OCI-LY1 (cell line): Measurements from ENCODE around the gene SAMD14.

ENCODE experiments used
- H2AFZ ChIP-seq: fragments of 200-600 bp; sonication (generic), shearing (Covaris generic); 2 replicates; pipeline ENCODE4 v1.6.0; 2014; ENCODE audit warnings: antibody characterized with exemption, mild to moderate bottlenecking, low read length
- H3F3A ChIP-seq: fragments of 200-600 bp; sonication (generic), shearing (Covaris generic); 2 replicates; pipeline ENCODE4 v1.6.0; 2014; ENCODE audit warnings: mild to moderate bottlenecking, antibody characterized with exemption, low read length, moderate library complexity; ENCODE audit not compliant: insufficient read depth
- H3K27ac ChIP-seq: fragments of 200-600 bp; sonication (generic); 2 replicates; pipeline ENCODE4 v1.5.1; 2014; ENCODE audit warnings: low read length, mixed run types, mild to moderate bottlenecking, low read depth; ENCODE audit not compliant: poor library complexity, severe bottlenecking
- H3K27me3 ChIP-seq: fragments of 200-600 bp; sonication (generic); 2 replicates; pipeline ENCODE4 v1.6.0; 2014; ENCODE audit warnings: antibody characterized with exemption, mild to moderate bottlenecking, low read length, moderate library complexity; ENCODE audit not compliant: insufficient read depth
- H3K36me3 ChIP-seq: fragments of 200-600 bp; sonication (generic); 2 replicates; pipeline ENCODE4 v1.6.1; 2014; ENCODE audit warnings: mild to moderate bottlenecking, antibody characterized with exemption, low read length, moderate library complexity, mixed read lengths; ENCODE audit not compliant: insufficient read depth
- H3K4me1 ChIP-seq: fragments of 200-600 bp; sonication (generic); 2 replicates; pipeline ENCODE4 v1.5.1; 2014; ENCODE audit warnings: mild to moderate bottlenecking, low read length, moderate library complexity; ENCODE audit not compliant: insufficient read depth, severe bottlenecking
- H3K4me2 ChIP-seq: fragments of 200-600 bp; sonication (generic), shearing (Covaris generic); 2 replicates; pipeline ENCODE4 v1.6.1; 2014; ENCODE audit warnings: low read length
- H3K4me3 ChIP-seq: fragments of 200-600 bp; sonication (generic); 2 replicates; pipeline ENCODE4 v1.5.1; 2014; ENCODE audit warnings: low read length, low read depth, mild to moderate bottlenecking, mixed read lengths; ENCODE audit not compliant: poor library complexity, severe bottlenecking
- H3K79me2 ChIP-seq: fragments of 200-600 bp; shearing (Covaris generic); 2 replicates; pipeline ENCODE4 v1.6.1; 2016; ENCODE audit warnings: mixed run types, low read length, mixed read lengths; ENCODE audit not compliant: insufficient read depth
- H3K9ac ChIP-seq: fragments of 200-600 bp; sonication (generic), shearing (Covaris generic); 2 replicates; pipeline ENCODE4 v1.6.1; 2014; ENCODE audit warnings: mild to moderate bottlenecking, low read length, mixed read lengths
- H3K9me2 ChIP-seq: fragments of 200-600 bp; sonication (generic), shearing (Covaris generic); 2 replicates; pipeline ENCODE4 v1.6.1; 2014; ENCODE audit warnings: low read depth, mild to moderate bottlenecking, low read length, mixed read lengths
- H3K9me3 ChIP-seq: fragments of 200-600 bp; shearing (Covaris generic); 2 replicates; pipeline ENCODE4 v1.6.1; 2014; ENCODE audit warnings: low read length, mixed read lengths
- H4K20me1 ChIP-seq: fragments of 200-600 bp; sonication (generic), shearing (Covaris generic); 2 replicates; pipeline ENCODE4 v1.6.0; 2016; ENCODE audit warnings: mild to moderate bottlenecking, low read length; ENCODE audit not compliant: insufficient read depth
- EZH2 ChIP-seq: fragments of 200-600 bp; sonication (generic), shearing (Covaris generic); IDR thresholded peaks from 2 replicates; pipeline ENCODE4 v1.8.0; 2017; ENCODE audit warnings: borderline replicate concordance, mixed run types, mild to moderate bottlenecking, antibody characterized with exemption, low read length, moderate library complexity, mixed read lengths
- TF ChIP-seq, protein P1 (sequence below): fragments of 200-600 bp; sonication (generic), shearing (Covaris generic); IDR thresholded peaks from 2 replicates; pipeline ENCODE4 v1.5.1; 2017; ENCODE audit warnings: mild to moderate bottlenecking, antibody characterized with exemption, low read length, moderate library complexity, mixed read lengths

The SAMD14 gene

DNA sequence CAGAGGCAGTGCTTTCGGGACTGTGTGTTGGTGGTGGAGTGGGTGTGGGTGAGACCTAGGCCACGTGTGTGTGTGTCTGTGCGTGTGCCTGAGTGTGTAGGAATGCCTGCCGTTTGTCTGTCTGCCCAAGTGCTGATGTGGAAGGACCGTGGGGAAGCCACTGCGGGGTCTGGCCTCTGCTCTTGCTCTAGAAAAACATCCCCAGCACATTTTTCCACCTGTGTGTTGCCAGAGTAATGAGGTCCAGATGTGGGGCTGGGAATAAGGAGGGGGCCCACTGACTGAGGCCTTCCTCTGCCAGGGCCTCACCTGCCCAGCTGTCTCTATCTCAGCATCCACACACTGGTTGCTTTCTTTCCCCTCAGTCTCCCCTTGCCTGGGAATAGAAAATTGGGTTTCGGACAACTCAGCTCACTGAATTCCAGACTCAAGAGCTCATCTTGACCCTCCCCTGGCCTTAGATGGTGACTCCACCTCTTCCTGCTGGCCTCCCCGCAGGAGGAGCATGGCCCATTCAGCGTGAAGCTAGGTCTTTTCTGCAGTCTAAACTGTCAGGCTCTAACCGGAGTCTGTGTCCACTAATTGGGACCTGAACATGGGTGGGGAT, 43.5 kb upstream of the SAMD14 start:
- Histone ChIP-seq H2AFZ (no peak overlapping the region), H3F3A (no peaks in the 10 kb centered on the region), H3K27ac (no peak overlapping the region), H3K27me3 (no peaks in the 10 kb centered on the region; the same call in 1 of the 2 replicates), H3K9me2 (no peaks in the 10 kb centered on the region), H3K36me3 (no peaks in the 10 kb centered on the region), H3K9me3 (no peaks in the 10 kb centered on the region), H4K20me1 (no peaks in the 10 kb centered on the region), H3K4me1 (peaks cover 14% of the 10 kb centered on the region), H3K4me3 (no peak overlapping the region), H3K9ac (no peak overlapping the region), H3K79me2 (no peaks in the 10 kb centered on the region), H3K4me2 (no peak overlapping the region)
- no peak for TF ChIP-seq EZH2
- TF ChIP-seq, protein P1, sequence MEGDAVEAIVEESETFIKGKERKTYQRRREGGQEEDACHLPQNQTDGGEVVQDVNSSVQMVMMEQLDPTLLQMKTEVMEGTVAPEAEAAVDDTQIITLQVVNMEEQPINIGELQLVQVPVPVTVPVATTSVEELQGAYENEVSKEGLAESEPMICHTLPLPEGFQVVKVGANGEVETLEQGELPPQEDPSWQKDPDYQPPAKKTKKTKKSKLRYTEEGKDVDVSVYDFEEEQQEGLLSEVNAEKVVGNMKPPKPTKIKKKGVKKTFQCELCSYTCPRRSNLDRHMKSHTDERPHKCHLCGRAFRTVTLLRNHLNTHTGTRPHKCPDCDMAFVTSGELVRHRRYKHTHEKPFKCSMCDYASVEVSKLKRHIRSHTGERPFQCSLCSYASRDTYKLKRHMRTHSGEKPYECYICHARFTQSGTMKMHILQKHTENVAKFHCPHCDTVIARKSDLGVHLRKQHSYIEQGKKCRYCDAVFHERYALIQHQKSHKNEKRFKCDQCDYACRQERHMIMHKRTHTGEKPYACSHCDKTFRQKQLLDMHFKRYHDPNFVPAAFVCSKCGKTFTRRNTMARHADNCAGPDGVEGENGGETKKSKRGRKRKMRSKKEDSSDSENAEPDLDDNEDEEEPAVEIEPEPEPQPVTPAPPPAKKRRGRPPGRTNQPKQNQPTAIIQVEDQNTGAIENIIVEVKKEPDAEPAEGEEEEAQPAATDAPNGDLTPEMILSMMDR, result no peak

DNA sequence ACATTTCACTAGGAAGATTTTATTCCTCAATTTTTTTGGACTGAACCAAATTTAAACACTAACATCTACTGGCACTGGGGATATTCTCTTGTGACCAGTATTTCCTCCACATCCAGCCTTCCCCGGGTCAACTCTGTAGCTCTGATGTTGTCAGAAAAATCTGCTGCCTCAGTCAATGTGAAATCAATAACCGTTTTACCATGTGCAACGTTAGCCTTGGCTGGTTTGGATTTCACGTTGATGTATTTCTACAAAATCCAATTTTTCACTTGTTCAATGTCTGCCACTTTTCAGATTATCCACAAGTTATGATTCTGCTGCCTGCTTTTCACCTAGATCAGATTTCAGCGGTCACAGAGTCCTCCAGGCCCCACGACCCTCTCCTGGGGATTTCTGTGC, 43.0 kb upstream of the SAMD14 start:
- Histone ChIP-seq H4K20me1 (no peaks in the 10 kb centered on the region), H3K9me2 (no peaks in the 10 kb centered on the region), H2AFZ (no peak overlapping the region), H3K27me3 (no peaks in the 10 kb centered on the region; the same call in 1 of the 2 replicates), H3K36me3 (no peaks in the 10 kb centered on the region), H3K4me1 (peaks cover 11% of the 10 kb centered on the region), H3F3A (no peaks in the 10 kb centered on the region), H3K79me2 (no peaks in the 10 kb centered on the region), H3K9ac (no peak overlapping the region), H3K4me2 (no peak overlapping the region), H3K9me3 (no peaks in the 10 kb centered on the region), H3K27ac (no peak overlapping the region), H3K4me3 (no peak overlapping the region)
- TF ChIP-seq, protein P1, result no peak
- no peak for TF ChIP-seq EZH2

DNA sequence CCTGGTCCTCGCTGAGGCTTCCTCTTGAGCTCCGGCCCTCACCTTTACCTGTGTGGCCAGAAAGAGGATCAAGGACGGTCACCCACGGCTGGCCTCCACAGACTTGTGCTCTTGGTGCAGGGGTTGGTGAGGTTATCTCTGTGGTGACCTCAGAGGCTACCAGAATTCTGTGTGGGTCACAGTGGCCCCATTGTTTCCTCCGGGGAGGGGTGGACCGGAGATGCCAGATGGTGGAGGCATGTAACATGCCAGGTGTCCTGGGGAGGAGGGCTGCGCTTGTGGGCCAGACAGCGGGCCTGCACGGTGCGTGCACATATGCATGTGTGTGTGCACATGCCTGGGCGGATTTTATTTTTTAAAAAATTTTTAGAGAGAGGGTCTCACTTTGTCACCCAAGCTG, 42.2 kb upstream of the SAMD14 start:
- Histone ChIP-seq H3K36me3 (no peaks in the 10 kb centered on the region), H3K27ac (no peak overlapping the region), H4K20me1 (no peaks in the 10 kb centered on the region), H3K4me3 (no peak overlapping the region), H3K4me1 (peaks cover 8% of the 10 kb centered on the region), H2AFZ (no peak overlapping the region), H3K27me3 (no peaks in the 10 kb centered on the region; the same call in 1 of the 2 replicates), H3K79me2 (no peaks in the 10 kb centered on the region), H3K9ac (no peak overlapping the region), H3F3A (no peaks in the 10 kb centered on the region), H3K9me3 (no peaks in the 10 kb centered on the region), H3K9me2 (no peaks in the 10 kb centered on the region), H3K4me2 (no peak overlapping the region)
- TF ChIP-seq, protein P1, result no peak
- TF ChIP-seq EZH2, result no peak
